OCI-LY7 (cell line): ENCODE data around the gene APH1B. TPM values are rescaled to one million over a fixed set of nuclear protein-coding genes. Genes with fewer than 3 reads are reported as not detected.

Source experiments
- BruUV-seq: library from RNA; stranded (reverse); fragments of 400-500 nt; replicated peaks from 2 replicates; lab custom pipeline; 2021; lab: Mats Ljungman, UMichigan
- CTCF ChIA-PET: fragments of 300-600 bp; sonication (Branson Sonifier 250); formaldehyde crosslinking; loops from one replicate; lab custom pipeline; 2022; ENCODE audit warnings: antibody characterized with exemption; ENCODE audit not compliant: unreplicated experiment; lab: Charles Lee
- POLR2A ChIA-PET: fragments of 300-600 bp; sonication (Branson Sonifier 250); formaldehyde crosslinking; loops from one replicate; lab custom pipeline; 2022; ENCODE audit warnings: antibody characterized with exemption; lab: Charles Lee
- DNase-seq: peaks from one replicate; pipeline ENCODE4 v3.0.0-alpha.2; 2015; ENCODE audit warnings: low spot score
- H2AFZ ChIP-seq: fragments of 200-600 bp; sonication (generic), shearing (Covaris generic); 2 replicates; pipeline ENCODE4 v1.6.1; 2014; ENCODE audit warnings: mild to moderate bottlenecking, antibody characterized with exemption, low read length, moderate library complexity
- H3K27ac ChIP-seq: fragments of 200-600 bp; sonication (generic); 2 replicates; pipeline ENCODE4 v1.5.1; 2014; ENCODE audit warnings: mixed run types, low read depth, mild to moderate bottlenecking, moderate library complexity, low read length, inconsistent platforms; ENCODE audit not compliant: poor library complexity, severe bottlenecking
- H3K36me3 ChIP-seq: fragments of 200-600 bp; sonication (generic); 2 replicates; pipeline ENCODE4 v1.6.1; 2014; ENCODE audit warnings: mild to moderate bottlenecking, antibody characterized with exemption, low read length, moderate library complexity, mixed read lengths; ENCODE audit not compliant: insufficient read depth
- H3K4me1 ChIP-seq: fragments of 200-600 bp; sonication (generic); 2 replicates; pipeline ENCODE4 v1.5.1; 2014; ENCODE audit warnings: mild to moderate bottlenecking, low read length; ENCODE audit not compliant: insufficient read depth, poor library complexity, severe bottlenecking
- H3K4me2 ChIP-seq: fragments of 200-600 bp; sonication (generic); 2 replicates; pipeline ENCODE4 v1.6.1; 2014; ENCODE audit warnings: mild to moderate bottlenecking, low read length
- H3K4me3 ChIP-seq: fragments of 200-600 bp; sonication (generic); 2 replicates; pipeline ENCODE4 v1.5.1; 2014; ENCODE audit warnings: mild to moderate bottlenecking, low read depth, low read length; ENCODE audit not compliant: poor library complexity, severe bottlenecking
- H3K79me2 ChIP-seq: fragments of 200-600 bp; sonication (generic); 2 replicates; pipeline ENCODE4 v1.6.1; 2016; ENCODE audit warnings: low read depth, mild to moderate bottlenecking, low read length, moderate library complexity, mixed read lengths; ENCODE audit not compliant: insufficient read depth
- H3K9me2 ChIP-seq: fragments of 200-600 bp; sonication (generic); 2 replicates; pipeline ENCODE4 v1.6.1; 2016; ENCODE audit warnings: mild to moderate bottlenecking, low read length, mixed read lengths; ENCODE audit not compliant: insufficient read depth
- H3K9me3 ChIP-seq: fragments of 200-600 bp; sonication (generic); 2 replicates; pipeline ENCODE4 v1.6.1; 2014; ENCODE audit warnings: mild to moderate bottlenecking, mixed run types, low read length, mixed read lengths
- H4K20me1 ChIP-seq: fragments of 200-600 bp; sonication (generic); 2 replicates; pipeline ENCODE4 v1.6.1; 2014; ENCODE audit warnings: mild to moderate bottlenecking, antibody characterized with exemption, low read length, moderate library complexity, mixed read lengths; ENCODE audit not compliant: insufficient read depth
- CTCF ChIP-seq: fragments of 200-600 bp; sonication (generic); conservative IDR thresholded peaks from 2 replicates; pipeline ENCODE4 v1.5.1; 2014; ENCODE audit warnings: mild to moderate bottlenecking, antibody characterized with exemption, low read length, moderate library complexity, mixed read lengths
- EZH2phosphoT487 ChIP-seq: fragments of 200-600 bp; sonication (generic); IDR thresholded peaks from 2 replicates; pipeline ENCODE4 v1.6.1; 2018; ENCODE audit warnings: low read depth, borderline replicate concordance, mild to moderate bottlenecking, mixed run types, antibody characterized with exemption, low read length, moderate library complexity, mixed read lengths
- intact Hi-C: fragments of 100-400 bp; cut with micrococcal nuclease; formaldehyde crosslinking; loops from one replicate; pipeline ENCODE4 v1.10.0; 2022; ENCODE audit not compliant: unreplicated experiment
- total RNA-seq, 2 experiments: library from RNA; depleted of rRNA in 1 of 2; stranded (reverse); fragments of >200 nt in 1 of 2; shearing (Covaris generic) in 1 of 2; gene quantifications; 2 replicates each; pipeline ENCODE4 v1.2.3, GENCODE V29; 2014 to 2022

APH1B gene
- total RNA-seq, 2 experiments from 2014 or later = 8.3 to 24.1 TPM

- Histone ChIP-seq H3K4me2 (no peak overlapping the region), H3K36me3 (peaks cover 56% of the 10 kb centered on the region), H3K4me3 (no peak overlapping the region), H3K27ac (no peak overlapping the region), H2AFZ (no peak overlapping the region), H3K4me1 (no peaks in the 10 kb centered on the region), H3K79me2 (no peaks in the 10 kb centered on the region), H3K9me3 (no peaks in the 10 kb centered on the region), H3K9me2 (no peaks in the 10 kb centered on the region), H4K20me1 (no peaks in the 10 kb centered on the region)
- TF ChIP-seq CTCF (no peak), EZH2phosphoT487 (no peak)
- POLR2A ChIA-PET = interaction anchor here (0.7 kb wide), 1 partner anchor 13 kb away, joined by 3 read pairs; no protein-coding TSS in a partner anchor
- CTCF ChIA-PET = no interaction called here
- BruUV-seq = no TSS peak
- intact Hi-C loops = no loop called here
- DNase-seq = no peak
Observed at GRCh38 chr15:63256433-63257274, 20.8 kb upstream of the APH1B start.

- ChIA-PET POLR2A (no interaction called here), CTCF (no interaction called here)
- Histone ChIP-seq H3K79me2 (no peaks in the 10 kb centered on the region), H3K9me3 (no peaks in the 10 kb centered on the region), H3K4me1 (no peaks in the 10 kb centered on the region), H3K9me2 (no peaks in the 10 kb centered on the region), H3K4me2 (no peak overlapping the region), H2AFZ (no peak overlapping the region), H3K4me3 (no peak overlapping the region), H3K36me3 (peaks cover 58% of the 10 kb centered on the region), H3K27ac (no peak overlapping the region), H4K20me1 (no peaks in the 10 kb centered on the region)
- no peak for TF ChIP-seq CTCF
- no peak for TF ChIP-seq EZH2phosphoT487
- no peak for DNase-seq
- BruUV-seq = no TSS peak
- intact Hi-C loops = no loop called here
Observed at GRCh38 chr15:63258658-63259057, 18.7 kb upstream of the APH1B start.

- ChIA-PET POLR2A (interaction anchor here (0.6 kb wide), 1 partner anchor 186 kb away, joined by 3 read pairs; no protein-coding TSS in a partner anchor), CTCF (no interaction called here)
- Histone ChIP-seq H3K27ac (no peak overlapping the region), H3K4me2 (no peak overlapping the region), H3K79me2 (no peaks in the 10 kb centered on the region), H3K9me3 (no peaks in the 10 kb centered on the region), H3K9me2 (no peaks in the 10 kb centered on the region), H3K4me1 (no peaks in the 10 kb centered on the region), H3K36me3 (peaks cover 65% of the 10 kb centered on the region), H4K20me1 (no peaks in the 10 kb centered on the region), H3K4me3 (no peak overlapping the region), H2AFZ (no peak overlapping the region)
- DNase-seq = no peak
- no peak for TF ChIP-seq CTCF
- TF ChIP-seq EZH2phosphoT487 = no peak
- BruUV-seq = no TSS peak
- intact Hi-C loops = no loop called here
Observed at GRCh38 chr15:63260791-63261190, 16.6 kb upstream of the APH1B start.
